Endothelial cell of umbilical vein (primary cell): ENCODE results near the gene KPNA5. TPM values are rescaled to one million over a fixed set of nuclear protein-coding genes. Genes with fewer than 3 reads are reported as not detected.

ENCODE experiments used
- BruUV-seq: library from RNA; stranded (reverse); fragments of 400-500 nt; replicated peaks from 2 replicates; lab custom pipeline; 2021; lab: Mats Ljungman, UMichigan
- CTCF ChIA-PET: fragments of 300-600, 350-600 bp; sonication (Branson Sonifier 250); formaldehyde crosslinking; loops from one replicate; lab custom pipeline; 2021; ENCODE audit warnings: antibody characterized with exemption, inconsistent platforms; lab: Charles Lee
- POLR2A ChIA-PET: fragments of 300-600, 350-600 bp; sonication (Branson Sonifier 250); formaldehyde crosslinking; loops from one replicate; lab custom pipeline; 2021; ENCODE audit warnings: antibody characterized with exemption, inconsistent platforms; lab: Charles Lee
- DNase-seq: peaks from one replicate; pipeline ENCODE4 v3.0.0-alpha.2; 2011; ENCODE audit warnings: low read depth, low spot score
- FAIRE-seq: peaks from 2 replicates; lab custom pipeline; 2011; peaks lifted over from hg19 to GRCh38; lab: Jason Lieb, UNC
- H2AFZ ChIP-seq: 2 replicates; pipeline ENCODE4 v1.6.0; 2012; ENCODE audit warnings: low read depth, low read length, control low read depth, inconsistent platforms
- H3K27ac ChIP-seq: 2 replicates; pipeline ENCODE4 v1.5.1; 2011; ENCODE audit warnings: low read depth, mild to moderate bottlenecking, control low read depth, low read length, moderate library complexity; ENCODE audit not compliant: insufficient read depth
- H3K27me3 ChIP-seq, 2 experiments: 2 replicates each; pipeline versions ENCODE4 v1.6.0 to v1.6.1; 2011; ENCODE audit warnings: low read length in 2 of 2, mixed read lengths in 1 of 2; ENCODE audit not compliant: control insufficient read depth in 2 of 2, insufficient read depth in 2 of 2
- H3K36me3 ChIP-seq, 2 experiments: 2 replicates in 1 of 2; 3 replicates in 1 of 2; pipeline ENCODE4 v1.5.1; 2011; ENCODE audit warnings: low read length in 2 of 2, mild to moderate bottlenecking in 1 of 2, moderate library complexity in 1 of 2; ENCODE audit not compliant: control insufficient read depth in 2 of 2, insufficient read depth in 2 of 2; ENCODE audit errors: extremely low read depth in 1 of 2
- H3K4me1 ChIP-seq: 3 replicates; pipeline ENCODE4 v1.5.1; 2011; ENCODE audit warnings: mild to moderate bottlenecking, low read length; ENCODE audit not compliant: control insufficient read depth, insufficient read depth; ENCODE audit errors: extremely low read depth
- H3K4me2 ChIP-seq: 2 replicates; pipeline ENCODE4 v1.6.1; 2011; ENCODE audit warnings: low read length, control low read depth, mixed read lengths; ENCODE audit not compliant: insufficient read depth
- H3K4me3 ChIP-seq, 3 experiments: fragments of 200-600 bp in 1 of 3; sonication (generic), shearing (Covaris generic) in 1 of 3; replicated peaks in 1 of 3; 2 replicates each; pipeline ENCODE4 v1.5.1; 2011 to 2016; ENCODE audit warnings: control low read depth in 3 of 3, low read length in 3 of 3, mild to moderate bottlenecking in 2 of 3, inconsistent platforms in 1 of 3, low read depth in 1 of 3, moderate library complexity in 1 of 3; ENCODE audit not compliant: insufficient read depth in 1 of 3
- H3K79me2 ChIP-seq: 2 replicates; pipeline ENCODE4 v1.6.0; 2012; ENCODE audit warnings: low read length, inconsistent platforms; ENCODE audit not compliant: control insufficient read depth, insufficient read depth
- H3K9ac ChIP-seq: replicated peaks from 2 replicates; pipeline ENCODE3; 2011; ENCODE audit warnings: low read length, control low read depth; ENCODE audit not compliant: insufficient read depth; ENCODE audit errors: extremely low read depth
- H3K9me1 ChIP-seq: replicated peaks from 3 replicates; pipeline ENCODE4 v1.6.0; 2011; ENCODE audit warnings: mild to moderate bottlenecking, low read length; ENCODE audit not compliant: control insufficient read depth, insufficient read depth; ENCODE audit errors: extremely low read depth
- H3K9me3 ChIP-seq: replicated peaks from 2 replicates; pipeline ENCODE4 v1.5.1; 2012; ENCODE audit warnings: low read length, inconsistent platforms; ENCODE audit not compliant: control insufficient read depth, insufficient read depth
- H4K20me1 ChIP-seq: replicated peaks from 2 replicates; pipeline ENCODE3; 2011; ENCODE audit warnings: mild to moderate bottlenecking, low read length; ENCODE audit not compliant: control insufficient read depth, insufficient read depth; ENCODE audit errors: extremely low read depth
- EZH2 ChIP-seq: IDR thresholded peaks from 2 replicates; pipeline ENCODE4 v1.6.1; 2012; ENCODE audit warnings: borderline replicate concordance, low read depth, mild to moderate bottlenecking, moderate library complexity, low read length, inconsistent platforms; ENCODE audit not compliant: severe bottlenecking
- FOS ChIP-seq: IDR thresholded peaks from 2 replicates; pipeline ENCODE4 v1.6.1; 2011; ENCODE audit warnings: mild to moderate bottlenecking, low read length, moderate library complexity, borderline replicate concordance; ENCODE audit not compliant: insufficient read depth
- GATA2 ChIP-seq: IDR thresholded peaks from 2 replicates; pipeline ENCODE4 v1.7.0; 2011; ENCODE audit warnings: low read depth, mild to moderate bottlenecking, moderate library complexity, mixed read lengths, low read length; ENCODE audit not compliant: insufficient read length, insufficient read depth
- JUN ChIP-seq: IDR thresholded peaks from 2 replicates; pipeline ENCODE4 v1.6.1; 2011; ENCODE audit warnings: borderline replicate concordance, low read depth; ENCODE audit not compliant: insufficient read length, insufficient read depth
- MYC ChIP-seq: IDR thresholded peaks from one replicate; pipeline ENCODE4 v1.6.1; 2011; ENCODE audit warnings: mild to moderate bottlenecking, low read depth, low read length
- POLR2A ChIP-seq: IDR thresholded peaks from 2 replicates; pipeline ENCODE4 v1.6.1; 2012; ENCODE audit warnings: low read depth, mild to moderate bottlenecking, control low read depth, low read length
- POLR2AphosphoS5 ChIP-seq: IDR thresholded peaks from 2 replicates; pipeline ENCODE4 v1.6.1; 2012; ENCODE audit warnings: low read depth, mild to moderate bottlenecking, control low read depth, low read length, moderate library complexity; ENCODE audit not compliant: insufficient read depth
- dilution Hi-C: fragments of 300-500 bp; cut with MboI; formaldehyde crosslinking; loops from one replicate; pipeline ENCODE4 v1.15.0; 2019; ENCODE audit warnings: low sequenced_read_pairs; ENCODE audit not compliant: extremely low pct_ligation_motif_present
- intact Hi-C: fragments of 100-400 bp; cut with micrococcal nuclease; formaldehyde crosslinking; loops from one replicate; pipeline ENCODE4 v1.10.0; 2022
- polyA plus RNA-seq, 4 experiments: library from polyadenylated mRNA; depleted of rRNA in 3 of 4; stranded (reverse) in 3 of 4; unstranded in 1 of 4; fragments of >200 nt; gene quantifications; 2 replicates each; pipeline versions ENCODE4 v1.2.1 to v1.2.3, GENCODE V29; 2011 to 2012; ENCODE audit warnings: missing spikeins in 1 of 4
- total RNA-seq: library from RNA; stranded (reverse); gene quantifications from 2 replicates; pipeline ENCODE4 v1.2.3, GENCODE V29; 2021
- TF ChIP-seq, protein P1 (sequence below): IDR thresholded peaks from 2 replicates; pipeline ENCODE4 v1.6.1; 2011; ENCODE audit not compliant: insufficient read depth, insufficient read length
- TF ChIP-seq, protein P2 (sequence below), 2 donors: IDR thresholded peaks; 1 replicate in 1 of 2; 2 replicates in 1 of 2; pipeline ENCODE4 v1.5.1; 2011; ENCODE audit warnings: low read length in 2 of 2, mild to moderate bottlenecking in 2 of 2, moderate library complexity in 2 of 2, control low read depth in 1 of 2, inconsistent platforms in 1 of 2, low read depth in 1 of 2; ENCODE audit not compliant: insufficient read depth in 1 of 2; ENCODE audit errors: extremely low read depth in 1 of 2

The KPNA5 gene
- total and polyA plus RNA-seq, 2 donors (not counting 3 experiments of a cell fraction or from before 2014, with no cell fraction given): 1.6 to 8.9 TPM

DNA sequence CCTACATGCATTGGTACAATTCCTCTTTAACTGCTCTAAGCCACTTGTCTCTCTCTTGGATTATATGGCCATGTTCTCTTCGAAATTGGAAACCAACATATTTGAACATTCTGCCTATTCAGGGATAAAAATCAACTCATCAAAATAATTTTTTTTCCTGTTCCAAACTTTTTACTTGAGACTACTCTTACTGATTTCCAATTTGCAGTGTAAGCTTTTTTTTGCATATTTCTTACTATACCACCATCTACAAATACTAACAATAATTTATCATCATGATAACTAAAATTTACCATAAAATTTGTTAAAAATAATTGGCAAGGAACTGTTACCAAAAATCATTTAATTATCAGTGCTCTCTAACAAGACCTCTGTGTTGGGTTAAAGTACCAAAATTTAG, 91.4 kb downstream of the KPNA5 start:
- H3K4me1 ChIP-seq: peaks cover 2% of the 10 kb centered on the region
- no peak overlapping the region for H3K9ac ChIP-seq
- ChIA-PET POLR2A (no interaction called here), CTCF (interaction anchor here (0.7 to 1.0 kb wide), 2 partner anchors 11 to 774 kb away, joined by 3 read pairs; no protein-coding TSS in a partner anchor)
- BruUV-seq: no TSS peak
- no peaks in the 10 kb centered on the region for H3K9me3 ChIP-seq
- H4K20me1 ChIP-seq: no peaks in the 10 kb centered on the region
- no peak overlapping the region for H3K4me3 ChIP-seq
- TF ChIP-seq POLR2A (no peak), MYC (no peak), JUN (no peak), GATA2 (no peak), EZH2 (no peak), POLR2AphosphoS5 (no peak), FOS (no peak)
- TF ChIP-seq, protein P1, sequence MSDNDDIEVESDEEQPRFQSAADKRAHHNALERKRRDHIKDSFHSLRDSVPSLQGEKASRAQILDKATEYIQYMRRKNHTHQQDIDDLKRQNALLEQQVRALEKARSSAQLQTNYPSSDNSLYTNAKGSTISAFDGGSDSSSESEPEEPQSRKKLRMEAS: no peak
- TF ChIP-seq, protein P2, sequence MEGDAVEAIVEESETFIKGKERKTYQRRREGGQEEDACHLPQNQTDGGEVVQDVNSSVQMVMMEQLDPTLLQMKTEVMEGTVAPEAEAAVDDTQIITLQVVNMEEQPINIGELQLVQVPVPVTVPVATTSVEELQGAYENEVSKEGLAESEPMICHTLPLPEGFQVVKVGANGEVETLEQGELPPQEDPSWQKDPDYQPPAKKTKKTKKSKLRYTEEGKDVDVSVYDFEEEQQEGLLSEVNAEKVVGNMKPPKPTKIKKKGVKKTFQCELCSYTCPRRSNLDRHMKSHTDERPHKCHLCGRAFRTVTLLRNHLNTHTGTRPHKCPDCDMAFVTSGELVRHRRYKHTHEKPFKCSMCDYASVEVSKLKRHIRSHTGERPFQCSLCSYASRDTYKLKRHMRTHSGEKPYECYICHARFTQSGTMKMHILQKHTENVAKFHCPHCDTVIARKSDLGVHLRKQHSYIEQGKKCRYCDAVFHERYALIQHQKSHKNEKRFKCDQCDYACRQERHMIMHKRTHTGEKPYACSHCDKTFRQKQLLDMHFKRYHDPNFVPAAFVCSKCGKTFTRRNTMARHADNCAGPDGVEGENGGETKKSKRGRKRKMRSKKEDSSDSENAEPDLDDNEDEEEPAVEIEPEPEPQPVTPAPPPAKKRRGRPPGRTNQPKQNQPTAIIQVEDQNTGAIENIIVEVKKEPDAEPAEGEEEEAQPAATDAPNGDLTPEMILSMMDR (IDR thresholded peaks at IDR 0.05; ENCODE audit: extremely low read depth in 1 of 2, insufficient read depth in 1 of 2, low read depth in 1 of 2, low read length in 2 of 2): no peak
- intact Hi-C loops: no loop called here
- no peak overlapping the region for H2AFZ ChIP-seq
- no peak overlapping the region for H3K27ac ChIP-seq
- H3K9me1 ChIP-seq: no peaks in the 10 kb centered on the region
- peaks cover 0 to 1% of the 10 kb centered on the region in 2 experiments for H3K27me3 ChIP-seq
- no peaks in the 10 kb centered on the region for H3K36me3 ChIP-seq
- H3K79me2 ChIP-seq: no peaks in the 10 kb centered on the region
- FAIRE-seq: no peak
- DNase-seq: no peak
- dilution Hi-C loops: no loop called here
- no peak overlapping the region for H3K4me2 ChIP-seq
